GM12892 (cell line): ENCODE results near the gene TNFRSF9.

Experiments used
- DNase-seq: peaks from one replicate; pipeline ENCODE4 v3.0.0; 2011; ENCODE audit not compliant: insufficient read length
- FAIRE-seq: peaks from 2 replicates; lab custom pipeline; 2011; peaks lifted over from hg19 to GRCh38; lab: Jason Lieb, UNC
- POLR2A ChIP-seq: IDR thresholded peaks from 2 replicates; pipeline ENCODE4 v1.6.1; 2011; ENCODE audit warnings: low read depth, low read length, control low read depth
- POLR2AphosphoS5 ChIP-seq: IDR thresholded peaks from 2 replicates; pipeline ENCODE4 v1.6.1; 2011; ENCODE audit warnings: low read depth, low read length, control low read depth
- TAF1 ChIP-seq: IDR thresholded peaks from 2 replicates; pipeline ENCODE4 v1.6.1; 2011; ENCODE audit warnings: low read depth, mild to moderate bottlenecking, control low read depth, low read length, borderline replicate concordance

Gene TNFRSF9

GRCh38 chr1:7905262-7905661 lies 35.4 kb downstream of the TNFRSF9 start:
- no peak for TF ChIP-seq POLR2A
- TF ChIP-seq TAF1: no peak
- no peak for TF ChIP-seq POLR2AphosphoS5
- DNase-seq (no peak), FAIRE-seq (no peak)

DNA sequence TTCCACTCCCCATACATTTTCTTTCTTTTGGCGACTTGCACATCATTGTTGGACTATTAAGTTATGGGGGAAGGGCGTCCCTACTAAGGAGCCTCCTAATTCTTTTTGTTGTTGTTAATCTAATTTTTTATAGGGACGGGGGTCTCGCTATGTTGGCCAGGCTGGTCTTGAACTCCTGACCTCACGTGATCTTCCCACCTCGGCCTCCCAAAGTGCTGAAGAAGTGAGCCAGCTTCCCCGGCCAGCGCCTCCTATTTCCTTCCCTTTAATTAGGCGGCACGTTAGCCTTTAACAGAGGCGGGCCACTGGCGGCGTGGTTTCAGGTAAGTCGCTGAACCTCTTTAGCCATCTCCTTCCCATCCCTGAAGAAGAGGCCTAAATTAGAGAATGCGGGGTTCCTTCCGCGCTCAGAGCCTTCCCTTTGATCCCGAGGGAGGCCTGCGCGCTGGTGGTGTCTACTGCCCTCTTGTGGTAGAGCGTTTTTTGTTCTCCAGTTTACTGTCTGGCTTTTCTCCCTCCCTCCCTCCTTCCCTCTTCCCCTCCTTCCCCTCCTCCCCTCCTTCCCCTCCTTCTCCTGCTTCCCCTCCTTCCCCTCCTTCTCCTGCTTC lies 38.1 kb downstream of the TNFRSF9 start:
- TF ChIP-seq POLR2A (no peak), POLR2AphosphoS5 (no peak), TAF1 (no peak)
- FAIRE-seq (peak; percentile 58), DNase-seq (peak; percentile 44)

- DNase-seq: no peak
- no peak for FAIRE-seq
- TF ChIP-seq POLR2AphosphoS5 (no peak), POLR2A (no peak), TAF1 (no peak)
Measured at GRCh38 chr1:7899741-7900140, 40.9 kb downstream of the TNFRSF9 start.

GRCh38 chr1:7898962-7899361 lies 41.7 kb downstream of the TNFRSF9 start:
- TF ChIP-seq POLR2A: no peak
- TF ChIP-seq POLR2AphosphoS5: no peak
- no peak for TF ChIP-seq TAF1
- DNase-seq (no peak), FAIRE-seq (no peak)

DNA sequence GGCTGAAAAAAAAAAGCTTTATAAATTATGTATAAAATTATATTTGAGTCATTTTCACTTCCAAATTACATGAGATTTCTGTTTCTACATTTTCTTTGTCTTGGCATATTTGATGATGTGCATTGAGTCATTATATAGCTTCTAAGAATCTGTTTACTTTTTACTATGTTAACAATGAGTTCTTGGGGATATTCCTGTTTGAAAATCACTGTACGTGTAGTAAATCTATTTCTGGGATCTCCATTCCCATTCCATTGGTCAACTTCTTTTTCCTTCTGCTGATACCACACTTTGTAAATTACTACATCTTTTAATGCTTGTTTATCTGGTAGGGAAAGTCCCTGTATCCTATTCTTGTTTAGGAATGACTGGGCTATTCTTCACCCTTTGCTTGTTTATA lies 43.6 kb downstream of the TNFRSF9 start:
- DNase-seq (no peak), FAIRE-seq (no peak)
- TF ChIP-seq TAF1: no peak
- TF ChIP-seq POLR2AphosphoS5: no peak
- TF ChIP-seq POLR2A: no peak

DNA sequence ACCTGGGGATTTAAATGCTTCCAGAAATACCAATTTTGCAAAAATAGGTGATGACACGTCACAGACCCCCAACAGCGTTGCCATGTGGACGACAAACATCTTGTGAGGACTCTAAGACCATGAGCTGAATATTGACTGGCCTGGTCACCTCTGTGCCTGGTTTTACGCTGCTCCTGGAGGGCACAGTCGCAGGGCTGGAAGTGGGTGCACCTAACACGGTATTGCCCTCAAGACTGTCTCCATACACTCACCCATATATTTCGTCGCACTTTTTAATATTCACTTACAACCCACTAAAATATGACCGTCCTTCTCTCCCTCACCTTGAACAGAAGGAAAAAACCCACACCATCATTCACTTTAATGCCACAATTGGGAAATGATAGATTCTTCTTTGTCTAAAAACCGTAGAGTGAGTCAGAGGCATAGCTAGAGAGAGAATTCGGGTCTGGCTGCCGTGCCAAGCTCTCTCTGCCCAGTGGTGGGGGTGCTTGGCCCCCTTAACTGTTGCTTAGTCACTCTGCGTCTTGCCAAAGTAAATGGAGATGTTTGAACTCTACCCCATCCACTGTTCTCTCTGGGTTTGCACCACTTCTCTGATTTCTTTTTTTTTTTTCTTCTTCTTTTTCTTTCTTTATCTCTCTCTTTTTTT lies 47.0 kb downstream of the TNFRSF9 start:
- DNase-seq (no peak), FAIRE-seq (no peak)
- TF ChIP-seq POLR2AphosphoS5 (no peak), POLR2A (no peak), TAF1 (no peak)

GRCh38 chr1:7891804-7892203 lies 48.8 kb downstream of the TNFRSF9 start:
- DNase-seq (no peak), FAIRE-seq (no peak)
- TF ChIP-seq POLR2AphosphoS5: no peak
- no peak for TF ChIP-seq TAF1
- no peak for TF ChIP-seq POLR2A

DNA sequence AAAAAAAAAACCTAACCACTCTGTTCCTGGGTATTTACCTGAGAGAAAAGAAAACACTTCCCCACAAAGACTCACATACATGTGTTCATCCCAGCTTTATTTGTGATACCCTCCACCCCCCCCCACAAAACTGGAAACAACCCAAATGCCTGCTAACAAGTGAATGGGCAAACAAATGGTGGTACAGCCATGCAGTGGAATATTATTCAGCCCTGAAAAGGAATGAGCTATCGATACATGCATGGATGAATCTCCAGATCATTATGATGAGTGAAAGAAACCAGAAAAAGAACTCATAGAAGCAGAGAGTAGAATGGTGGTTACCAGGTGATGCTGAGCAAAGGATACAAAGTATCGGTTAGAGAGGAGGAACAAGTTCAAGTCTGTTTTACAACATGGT lies 49.8 kb downstream of the TNFRSF9 start:
- TF ChIP-seq POLR2AphosphoS5 (no peak), TAF1 (no peak), POLR2A (no peak)
- no peak for DNase-seq
- FAIRE-seq: no peak

DNA sequence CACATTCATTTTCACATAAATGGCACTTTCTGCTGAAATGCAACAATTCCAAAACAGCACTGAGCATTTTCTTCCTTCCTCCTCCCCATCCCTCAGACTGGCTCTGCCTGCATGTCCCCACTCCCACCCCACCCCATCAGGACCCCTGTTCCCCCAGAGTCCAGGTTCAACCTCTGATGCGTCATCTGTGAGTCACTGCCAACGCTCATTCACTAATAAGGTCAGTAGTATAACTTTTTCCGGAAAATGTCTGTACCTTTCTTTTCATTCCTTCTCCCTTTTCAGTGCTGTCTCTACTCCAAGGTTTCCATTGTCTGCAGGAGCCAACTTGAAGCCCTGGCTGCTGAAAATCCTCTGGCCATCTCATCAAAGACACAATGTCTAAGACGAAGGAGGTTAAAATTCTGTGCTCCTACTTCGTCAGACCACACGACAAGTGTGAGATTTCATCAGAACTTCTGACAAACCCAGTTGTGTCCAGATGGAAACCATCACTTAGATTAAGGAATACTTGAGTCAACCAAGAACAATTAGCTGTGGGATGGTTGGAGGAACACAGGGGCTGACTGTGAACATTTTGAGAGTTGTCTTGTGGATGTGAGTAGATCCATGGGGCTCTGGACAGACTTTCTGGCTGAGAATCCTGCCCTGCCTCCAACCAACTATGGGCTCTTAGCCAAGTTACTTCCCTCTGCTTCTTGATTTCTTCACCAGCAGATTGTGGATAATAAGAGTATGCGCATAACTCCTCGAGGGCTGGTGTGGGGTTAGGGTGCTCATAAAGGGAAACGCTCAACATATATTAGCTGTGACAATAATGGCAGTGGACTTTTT lies 52.2 kb downstream of the TNFRSF9 start:
- TF ChIP-seq POLR2AphosphoS5: no peak
- no peak for TF ChIP-seq TAF1
- no peak for TF ChIP-seq POLR2A
- DNase-seq (no peak), FAIRE-seq (no peak)

DNA sequence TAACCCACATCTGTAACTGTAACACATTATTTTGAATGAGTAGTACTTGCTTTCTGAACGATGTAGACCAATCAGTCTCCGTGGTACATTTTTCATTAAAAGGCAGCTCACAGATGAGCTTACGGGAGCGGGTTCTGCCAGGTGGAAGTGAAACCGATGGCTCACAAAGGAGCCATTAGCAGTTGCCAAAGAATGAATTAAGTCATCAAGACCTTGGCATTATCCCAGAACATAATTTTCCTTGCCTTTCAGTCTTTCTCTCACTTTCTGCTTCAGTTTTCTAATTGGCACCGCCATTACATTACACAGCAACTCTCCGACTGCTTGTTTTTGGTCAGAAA lies 54.3 kb downstream of the TNFRSF9 start:
- TF ChIP-seq TAF1 (no peak), POLR2A (no peak), POLR2AphosphoS5 (no peak)
- FAIRE-seq: no peak
- no peak for DNase-seq

- DNase-seq: no peak
- TF ChIP-seq POLR2A (no peak), TAF1 (no peak), POLR2AphosphoS5 (no peak)
- no peak for FAIRE-seq
Measured at GRCh38 chr1:7885513-7886404, 54.9 kb downstream of the TNFRSF9 start.
